ENCODE results near the gene HECW1.
"Not testable (repeated sequence)": the region's sequence is repeated elsewhere in the genome, so short reads cannot be mapped to it uniquely, and the experiment has no call there.

The HECW1 gene

GRCh38 chr7:43112459-43112940 is at the start of gene HECW1:
HECW1 (plus strand) TSS chr7:43112647; CDS start chr7:43243906, 131,259 bp downstream.
- DNase-seq = no peak

- no peak for DNase-seq
Observed at GRCh38 chr7:43071604-43072003, 40.8 kb upstream of the HECW1 start.

- no peak for DNase-seq
Observed at GRCh38 chr7:43072530-43072929, 39.9 kb upstream of the HECW1 start.

- DNase-seq = not testable (repeated sequence)
Observed at GRCh38 chr7:43073811-43074210, 38.6 kb upstream of the HECW1 start.

- no peak for DNase-seq
Observed at GRCh38 chr7:43076189-43076605, 36.2 kb upstream of the HECW1 start.

GRCh38 chr7:43076606-43077005 is 35.8 kb upstream of the HECW1 start:
- no peak for DNase-seq

GRCh38 chr7:43077285-43077684 is 35.2 kb upstream of the HECW1 start:
- no peak for DNase-seq

- DNase-seq = no peak
Observed at GRCh38 chr7:43077732-43078391, 34.6 kb upstream of the HECW1 start.

- DNase-seq = no peak
Observed at GRCh38 chr7:43078794-43079193, 33.7 kb upstream of the HECW1 start.

- DNase-seq = no peak
Observed at GRCh38 chr7:43081603-43082002, 30.8 kb upstream of the HECW1 start.

GRCh38 chr7:43083106-43083505 is 29.3 kb upstream of the HECW1 start:
- no peak for DNase-seq

- no peak for DNase-seq
Observed at GRCh38 chr7:43085017-43085416, 27.4 kb upstream of the HECW1 start.

GRCh38 chr7:43085992-43086391 is 26.5 kb upstream of the HECW1 start:
- no peak for DNase-seq

- no peak for DNase-seq
Observed at GRCh38 chr7:43092819-43093218, 19.6 kb upstream of the HECW1 start.

- no peak for DNase-seq
Observed at GRCh38 chr7:43096875-43097274, 15.6 kb upstream of the HECW1 start.

GRCh38 chr7:43099750-43100149 is 12.7 kb upstream of the HECW1 start:
- DNase-seq = no peak

- no peak for DNase-seq
Observed at GRCh38 chr7:43104874-43105520, 7.5 kb upstream of the HECW1 start.

- DNase-seq = no peak
Observed at GRCh38 chr7:43105521-43106120, 6.8 kb upstream of the HECW1 start.

- DNase-seq = peak; percentile 29
Observed at GRCh38 chr7:43108255-43109011, 4.0 kb upstream of the HECW1 start.

- DNase-seq = no peak
Observed at GRCh38 chr7:43110791-43111535, 1.5 kb upstream of the HECW1 start.

- DNase-seq = no peak
Observed at GRCh38 chr7:43111630-43112458, 603 bp upstream of the HECW1 start.

Measured in activated T-cell treated with anti-CD3 and anti-CD28 coated beads, Interleukin-2, amount 50 U/mL, for 1 hour (primary cell).